ENCODE data around the gene DMAC2L.

DMAC2L gene

GRCh38 chr14:50321009-50321660 is 9.0 kb downstream of the DMAC2L start:
- TF ChIP-seq, protein P1, sequence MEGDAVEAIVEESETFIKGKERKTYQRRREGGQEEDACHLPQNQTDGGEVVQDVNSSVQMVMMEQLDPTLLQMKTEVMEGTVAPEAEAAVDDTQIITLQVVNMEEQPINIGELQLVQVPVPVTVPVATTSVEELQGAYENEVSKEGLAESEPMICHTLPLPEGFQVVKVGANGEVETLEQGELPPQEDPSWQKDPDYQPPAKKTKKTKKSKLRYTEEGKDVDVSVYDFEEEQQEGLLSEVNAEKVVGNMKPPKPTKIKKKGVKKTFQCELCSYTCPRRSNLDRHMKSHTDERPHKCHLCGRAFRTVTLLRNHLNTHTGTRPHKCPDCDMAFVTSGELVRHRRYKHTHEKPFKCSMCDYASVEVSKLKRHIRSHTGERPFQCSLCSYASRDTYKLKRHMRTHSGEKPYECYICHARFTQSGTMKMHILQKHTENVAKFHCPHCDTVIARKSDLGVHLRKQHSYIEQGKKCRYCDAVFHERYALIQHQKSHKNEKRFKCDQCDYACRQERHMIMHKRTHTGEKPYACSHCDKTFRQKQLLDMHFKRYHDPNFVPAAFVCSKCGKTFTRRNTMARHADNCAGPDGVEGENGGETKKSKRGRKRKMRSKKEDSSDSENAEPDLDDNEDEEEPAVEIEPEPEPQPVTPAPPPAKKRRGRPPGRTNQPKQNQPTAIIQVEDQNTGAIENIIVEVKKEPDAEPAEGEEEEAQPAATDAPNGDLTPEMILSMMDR (IDR thresholded peaks at IDR 0.05; ENCODE audit: extremely low read depth, missing control alignments), result peak; percentile 67
- DNase-seq (ENCODE audit: low spot score), result peak; percentile 67

DNA sequence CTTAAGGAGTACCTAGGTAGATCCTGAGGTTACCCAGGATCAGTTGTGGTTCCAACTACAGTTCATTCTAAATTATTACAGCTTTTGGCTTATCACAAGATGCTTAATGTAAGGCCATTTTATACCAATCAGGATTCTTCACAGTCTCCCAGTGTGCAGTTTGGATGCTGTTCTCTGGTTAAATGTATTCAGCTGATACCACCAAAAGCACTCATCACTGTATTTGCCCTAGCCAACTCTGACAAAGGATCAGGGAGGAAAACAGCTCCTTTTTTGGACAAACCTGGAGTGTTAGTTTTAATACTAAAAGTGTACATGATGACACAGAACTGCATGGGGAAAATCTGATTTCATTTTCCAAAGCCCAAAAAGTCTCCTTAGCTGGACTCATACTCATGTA is 19.5 kb downstream of the DMAC2L start:
- DNase-seq (ENCODE audit: low spot score), result no peak
- TF ChIP-seq, protein P1 (IDR thresholded peaks at IDR 0.05; ENCODE audit: extremely low read depth, missing control alignments), result no peak

DNA sequence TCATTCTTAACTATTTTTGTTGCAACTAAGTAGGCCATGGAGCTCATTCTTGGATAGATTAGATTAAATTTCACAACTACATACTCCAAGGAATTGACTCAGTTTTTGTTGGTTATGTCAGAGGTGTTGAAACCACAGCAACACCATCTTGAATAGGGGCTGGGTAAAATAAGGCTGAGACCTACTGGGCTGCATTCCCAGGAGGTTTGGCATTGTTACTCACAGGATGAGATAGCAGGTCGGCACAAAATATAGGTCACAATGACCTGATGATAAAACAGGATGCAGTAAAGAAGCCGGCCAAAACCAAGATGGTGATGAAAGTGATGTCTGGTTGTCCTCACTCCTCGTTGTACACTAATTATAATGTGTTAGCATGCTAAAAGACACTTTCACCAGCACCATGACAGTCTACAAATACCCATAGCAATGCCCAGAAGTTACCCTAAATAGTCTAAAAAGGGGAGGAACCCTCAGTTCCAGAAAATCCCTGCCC is 20.9 kb downstream of the DMAC2L start:
- no peak for DNase-seq (ENCODE audit: low spot score)

GRCh38 chr14:50334211-50334610 is 22.1 kb downstream of the DMAC2L start:
- TF ChIP-seq, protein P1 (IDR thresholded peaks at IDR 0.05; ENCODE audit: extremely low read depth, missing control alignments), result no peak
- no peak for DNase-seq (ENCODE audit: low spot score)

More for the DNA sequence above, 20.9 kb downstream of the DMAC2L start:
- TF ChIP-seq, protein P1 (IDR thresholded peaks at IDR 0.05; ENCODE audit: extremely low read depth, missing control alignments), result no peak

DNA sequence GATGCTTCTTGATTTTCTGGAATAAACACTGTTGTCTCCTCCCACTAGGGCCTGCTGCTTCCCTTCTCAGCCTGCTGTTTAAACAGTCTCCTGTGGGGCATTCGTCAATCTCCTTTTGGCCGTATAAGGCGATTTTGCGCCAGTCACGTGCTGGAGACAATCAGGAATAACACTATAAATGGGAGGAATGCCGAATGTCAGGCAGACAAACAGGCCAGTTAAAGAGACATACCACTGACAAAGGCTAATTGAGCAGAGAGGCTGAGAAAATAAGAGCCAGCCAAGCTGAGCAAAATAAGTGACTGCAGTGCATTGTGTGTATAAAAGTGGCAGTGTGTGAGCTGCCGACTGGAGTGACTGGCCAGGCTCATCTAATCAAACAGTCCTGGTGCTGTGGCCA is 23.3 kb downstream of the DMAC2L start:
- TF ChIP-seq, protein P1 (IDR thresholded peaks at IDR 0.05; ENCODE audit: extremely low read depth, missing control alignments), result no peak
- DNase-seq (ENCODE audit: low spot score), result no peak

DNA sequence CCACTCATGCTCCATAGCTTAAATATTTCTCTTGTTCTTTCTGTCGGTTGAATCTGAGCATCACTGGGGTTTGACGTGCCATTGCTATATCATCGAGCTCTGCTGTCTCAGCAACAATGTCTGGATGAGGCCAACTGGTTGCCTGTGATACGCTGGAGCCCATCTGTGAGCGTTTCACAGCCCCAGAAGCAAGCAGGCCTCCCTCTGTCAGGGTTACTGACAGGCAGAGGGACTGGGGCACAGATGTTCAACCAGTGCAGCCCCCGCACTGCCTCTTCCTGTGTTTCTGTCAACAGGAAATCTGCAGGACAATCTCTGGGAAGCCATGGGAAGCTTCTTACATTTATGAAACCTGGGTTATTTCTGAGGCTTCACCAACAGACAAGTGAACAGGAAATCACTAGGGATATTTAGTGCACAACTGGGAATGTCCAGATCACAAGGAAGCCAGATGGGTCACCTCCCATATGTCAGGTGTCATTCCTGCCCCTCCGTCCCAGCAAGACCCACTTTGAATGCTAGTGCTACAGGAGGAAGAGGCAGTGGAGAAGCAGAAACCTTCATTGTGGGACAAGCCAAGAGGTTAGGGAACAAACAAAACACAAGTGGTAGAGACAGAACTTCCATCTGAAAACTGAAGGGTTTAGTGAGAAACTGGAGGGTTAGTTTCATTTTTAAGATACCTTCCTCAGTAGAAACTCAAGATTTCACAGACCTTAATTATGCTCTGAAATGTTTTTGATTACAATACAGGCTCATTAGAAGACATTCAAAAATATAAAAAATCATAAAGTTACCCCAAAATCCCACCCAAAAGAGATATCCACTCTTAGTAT is 24.1 kb downstream of the DMAC2L start:
- TF ChIP-seq, protein P1 (IDR thresholded peaks at IDR 0.05; ENCODE audit: extremely low read depth, missing control alignments), result no peak
- DNase-seq (ENCODE audit: low spot score), result peak; percentile 33

GRCh38 chr14:50338587-50338986 is 26.5 kb downstream of the DMAC2L start:
- no peak for DNase-seq (ENCODE audit: low spot score)
- TF ChIP-seq, protein P1 (IDR thresholded peaks at IDR 0.05; ENCODE audit: extremely low read depth, missing control alignments), result no peak
